ENCODE data around the gene IQSEC2. TPM values are rescaled to one million over a fixed set of nuclear protein-coding genes. Genes with fewer than 3 reads are reported as not detected.

The IQSEC2 gene
- total and polyA plus RNA-seq, 2 of the 13 experiments (the other 11 are each of a cell fraction or from before 2014, with no cell fraction given) = 0.13 to 0.21 TPM

- TF ChIP-seq ZBTB49 (CRISPR knock-in tag; IDR thresholded peaks at IDR 0.05; ENCODE audit: borderline replicate concordance) = no peak
- TF ChIP-seq ZNF430 (CRISPR knock-in tag; IDR thresholded peaks at IDR 0.05) = no peak
- TF ChIP-seq PHF21A (CRISPR knock-in tag; IDR thresholded peaks at IDR 0.05) = no peak
- TF ChIP-seq ZNF263 (CRISPR knock-in tag; IDR thresholded peaks at IDR 0.05) = 0 out of 2 replicates have a peak, but pooled peaks have one; percentile 34
- peak; percentile 70 for TF ChIP-seq MAX (IDR thresholded peaks at IDR 0.05)
- no peak for TF ChIP-seq ZNF609 (CRISPR knock-in tag; IDR thresholded peaks at IDR 0.05; ENCODE audit: borderline replicate concordance)
- no peak for TF ChIP-seq IRF2 (CRISPR knock-in tag; IDR thresholded peaks at IDR 0.05)
- TF ChIP-seq SATB2 (CRISPR knock-in tag; IDR thresholded peaks at IDR 0.05) = no peak
- TF ChIP-seq FOSL2 (CRISPR knock-in tag; IDR thresholded peaks at IDR 0.05) = 0 out of 2 replicates have a peak, but pooled peaks have one; percentile 52
- TF ChIP-seq TBX2 (CRISPR knock-in tag; IDR thresholded peaks at IDR 0.05; ENCODE audit: borderline replicate concordance) = no peak
- no peak for TF ChIP-seq HES4 (CRISPR knock-in tag; IDR thresholded peaks at IDR 0.05; ENCODE audit: borderline replicate concordance)
- TF ChIP-seq ZUFSP (CRISPR knock-in tag; IDR thresholded peaks at IDR 0.05; ENCODE audit: borderline replicate concordance) = no peak
- no peak for TF ChIP-seq TOE1 (CRISPR knock-in tag; IDR thresholded peaks at IDR 0.05)
- TF ChIP-seq ZNF777 (CRISPR knock-in tag; IDR thresholded peaks at IDR 0.05) = no peak
- no peak for TF ChIP-seq GTF3A (CRISPR knock-in tag; conservative IDR thresholded peaks at IDR 0.05)
- no peak for TF ChIP-seq SIX4 (CRISPR knock-in tag; IDR thresholded peaks at IDR 0.05)
- TF ChIP-seq ZNF775 (CRISPR knock-in tag; IDR thresholded peaks at IDR 0.05; ENCODE audit: borderline replicate concordance) = no peak
These were observed 6.2 kb upstream of the IQSEC2 start (continued) for GRCh38 chrX:53287493-53288138.
